Measurements from ENCODE around the gene LYVE1.

Gene LYVE1

GRCh38 chr11:10542776-10543175 lies 25.7 kb downstream of the LYVE1 start:
- Histone ChIP-seq H3K4me1 (ENCODE audit: low read depth, poor library complexity, severe bottlenecking) (peaks cover 7% of the 10 kb centered on the region), H3K27ac (no peak overlapping the region), H2AFZ (ENCODE audit: low read depth) (no peak overlapping the region), H3K79me2 (ENCODE audit: insufficient read depth, low read depth) (no peaks in the 10 kb centered on the region), H3K4me3 (IDR thresholded peaks at IDR 0.05; ENCODE audit: insufficient read depth, low read depth, low read length) (no peak overlapping the region), H3K4me2 (no peak overlapping the region), H3K36me3 (ENCODE audit: insufficient read depth) (no peaks in the 10 kb centered on the region), H3K27me3 (ENCODE audit: insufficient read depth, low read depth) (no peaks in the 10 kb centered on the region), H4K20me1 (ENCODE audit: insufficient read depth) (no peaks in the 10 kb centered on the region), H3K9ac (no peak overlapping the region)
- no peak for TF ChIP-seq CTCF (conservative IDR thresholded peaks at IDR 0.05; ENCODE audit: low read depth, low read length)

GRCh38 chr11:10541561-10541930 lies 26.9 kb downstream of the LYVE1 start:
- peaks cover 7% of the 10 kb centered on the region for H3K4me1 ChIP-seq (ENCODE audit: low read depth, poor library complexity, severe bottlenecking)
- no peak for TF ChIP-seq CTCF (conservative IDR thresholded peaks at IDR 0.05; ENCODE audit: low read depth, low read length)
- H3K9ac ChIP-seq = peak overlapping the region; percentile 76; the same call in 1 of the 2 replicates
- H3K36me3 ChIP-seq (ENCODE audit: insufficient read depth) = no peaks in the 10 kb centered on the region
- H3K79me2 ChIP-seq (ENCODE audit: insufficient read depth, low read depth) = no peaks in the 10 kb centered on the region
- no peak overlapping the region for H3K27ac ChIP-seq
- H2AFZ ChIP-seq (ENCODE audit: low read depth) = peak overlapping the region; percentile 91
- H3K4me3 ChIP-seq (IDR thresholded peaks at IDR 0.05; ENCODE audit: insufficient read depth, low read depth, low read length) = no peak overlapping the region
- no peaks in the 10 kb centered on the region for H4K20me1 ChIP-seq (ENCODE audit: insufficient read depth)
- H3K27me3 ChIP-seq (ENCODE audit: insufficient read depth, low read depth) = no peaks in the 10 kb centered on the region
- peak overlapping the region; percentile 64 for H3K4me2 ChIP-seq

GRCh38 chr11:10540915-10541560 lies 27.4 kb downstream of the LYVE1 start, which contains the start of gene RNF141:
Gene RNF141, minus strand, starts transcription at chr11:10541187. Its CDS starts 7,029 bp downstream, at chr11:10534158.
- Histone ChIP-seq H3K4me1 (ENCODE audit: low read depth, poor library complexity, severe bottlenecking) (peaks cover 7% of the 10 kb centered on the region), H3K27ac (peak within 1 kb of the TSS; percentile 50), H3K9ac (peak within 1 kb of the TSS; percentile 76), H3K36me3 (ENCODE audit: insufficient read depth) (no peaks in the 10 kb centered on the region), H3K4me2 (peak within 1 kb of the TSS; percentile 79), H3K79me2 (ENCODE audit: insufficient read depth, low read depth) (no peaks in the 10 kb centered on the region), H2AFZ (ENCODE audit: low read depth) (peak within 1 kb of the TSS; percentile 91), H4K20me1 (ENCODE audit: insufficient read depth) (no peaks in the 10 kb centered on the region), H3K27me3 (ENCODE audit: insufficient read depth, low read depth) (no peaks in the 10 kb centered on the region), H3K4me3 (IDR thresholded peaks at IDR 0.05; ENCODE audit: insufficient read depth, low read depth, low read length) (no peak within 1 kb of the TSS)
- peak; percentile 66 for TF ChIP-seq CTCF (conservative IDR thresholded peaks at IDR 0.05; ENCODE audit: low read depth, low read length)

- Histone ChIP-seq H3K4me2 (peak overlapping the region; percentile 79), H3K9ac (peak overlapping the region; percentile 76), H3K79me2 (ENCODE audit: insufficient read depth, low read depth) (no peaks in the 10 kb centered on the region), H3K27me3 (ENCODE audit: insufficient read depth, low read depth) (no peaks in the 10 kb centered on the region), H3K4me3 (IDR thresholded peaks at IDR 0.05; ENCODE audit: insufficient read depth, low read depth, low read length) (no peak overlapping the region), H2AFZ (ENCODE audit: low read depth) (peak overlapping the region; percentile 91), H3K27ac (peak overlapping the region; percentile 50), H3K4me1 (ENCODE audit: low read depth, poor library complexity, severe bottlenecking) (peaks cover 7% of the 10 kb centered on the region), H4K20me1 (ENCODE audit: insufficient read depth) (no peaks in the 10 kb centered on the region), H3K36me3 (ENCODE audit: insufficient read depth) (no peaks in the 10 kb centered on the region)
- no peak for TF ChIP-seq CTCF (conservative IDR thresholded peaks at IDR 0.05; ENCODE audit: low read depth, low read length)
These were observed 27.9 kb downstream of the LYVE1 start for GRCh38 chr11:10540546-10540914.

All from KMS-11 (cell line).